Prostate gland (tissue), 2 donors: ENCODE data around the gene TACR2.

ENCODE experiments used
- POLR2AphosphoS5 ChIP-seq: sonication (generic); formaldehyde crosslinking; IDR thresholded peaks from one replicate; pipeline ENCODE4 v1.6.1; 2017; ENCODE audit warnings: antibody characterized with exemption
- TF ChIP-seq, protein P1 (sequence below), 4 experiments: fragments of 200-600 bp in 2 of 4; fragments of 450-650 bp in 2 of 4; sonication (generic) in 2 of 4; IDR thresholded peaks; 1 replicate in 3 of 4; 2 replicates in 1 of 4; pipeline ENCODE4 v1.5.1; 2016 to 2019; ENCODE audit warnings: antibody characterized with exemption in 4 of 4, mild to moderate bottlenecking in 2 of 4, moderate library complexity in 2 of 4

GRCh38 chr10:69408318-69409175 lies 8.2 kb downstream of the TACR2 start:
- TF ChIP-seq POLR2AphosphoS5 = peak; percentile 77
- TF ChIP-seq, protein P1, sequence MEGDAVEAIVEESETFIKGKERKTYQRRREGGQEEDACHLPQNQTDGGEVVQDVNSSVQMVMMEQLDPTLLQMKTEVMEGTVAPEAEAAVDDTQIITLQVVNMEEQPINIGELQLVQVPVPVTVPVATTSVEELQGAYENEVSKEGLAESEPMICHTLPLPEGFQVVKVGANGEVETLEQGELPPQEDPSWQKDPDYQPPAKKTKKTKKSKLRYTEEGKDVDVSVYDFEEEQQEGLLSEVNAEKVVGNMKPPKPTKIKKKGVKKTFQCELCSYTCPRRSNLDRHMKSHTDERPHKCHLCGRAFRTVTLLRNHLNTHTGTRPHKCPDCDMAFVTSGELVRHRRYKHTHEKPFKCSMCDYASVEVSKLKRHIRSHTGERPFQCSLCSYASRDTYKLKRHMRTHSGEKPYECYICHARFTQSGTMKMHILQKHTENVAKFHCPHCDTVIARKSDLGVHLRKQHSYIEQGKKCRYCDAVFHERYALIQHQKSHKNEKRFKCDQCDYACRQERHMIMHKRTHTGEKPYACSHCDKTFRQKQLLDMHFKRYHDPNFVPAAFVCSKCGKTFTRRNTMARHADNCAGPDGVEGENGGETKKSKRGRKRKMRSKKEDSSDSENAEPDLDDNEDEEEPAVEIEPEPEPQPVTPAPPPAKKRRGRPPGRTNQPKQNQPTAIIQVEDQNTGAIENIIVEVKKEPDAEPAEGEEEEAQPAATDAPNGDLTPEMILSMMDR (IDR thresholded peaks at IDR 0.05) = peak; percentile 60 to 92 (median 66)
